HepG2 (cell line): ENCODE measurements around the gene RNPEPL1. TPM values are rescaled to one million over a fixed set of nuclear protein-coding genes. Genes with fewer than 3 reads are reported as not detected.

ENCODE experiments used
- BRD4 ChIP-seq: sonication (generic); formaldehyde crosslinking; IDR thresholded peaks from 2 replicates; pipeline ENCODE4 v1.4.0; 2020; ENCODE audit warnings: missing genetic modification reagents
- CREM ChIP-seq, 2 experiments: sonication (generic) in 1 of 2; formaldehyde crosslinking in 1 of 2; IDR thresholded peaks; 2 replicates each; pipeline versions ENCODE4 v1.4.0 to v1.6.1; 2016 to 2020; ENCODE audit warnings: antibody characterized with exemption in 1 of 2, mild to moderate bottlenecking in 1 of 2, missing genetic modification reagents in 1 of 2
- ERF ChIP-seq: IDR thresholded peaks from 2 replicates; pipeline ENCODE4 v1.6.1; 2018; ENCODE audit warnings: missing biosample characterization, missing genetic modification reagents
- KLF16 ChIP-seq, 2 experiments: sonication (generic) in 1 of 2; formaldehyde crosslinking in 1 of 2; IDR thresholded peaks; 2 replicates each; pipeline versions ENCODE4 v1.6.1 to v1.8.0; 2016 to 2023; ENCODE audit warnings: missing genetic modification reagents in 2 of 2, missing compliant biosample characterization in 1 of 2
- MYC ChIP-seq: sonication (generic); formaldehyde crosslinking; IDR thresholded peaks from 2 replicates; pipeline ENCODE4 v1.9.0; 2021; ENCODE audit warnings: missing genetic modification reagents, borderline replicate concordance
- NFKB2 ChIP-seq: sonication (generic); formaldehyde crosslinking; IDR thresholded peaks from 2 replicates; pipeline ENCODE4 v1.4.0; 2020; ENCODE audit warnings: missing genetic modification reagents, borderline replicate concordance
- RAD51 ChIP-seq: fragments of 450-650 bp; IDR thresholded peaks from 2 replicates; pipeline ENCODE4 v1.6.1; 2016; ENCODE audit warnings: borderline replicate concordance
- SRY ChIP-seq: sonication (generic); formaldehyde crosslinking; IDR thresholded peaks from 2 replicates; pipeline ENCODE4 v1.8.0; 2022; ENCODE audit warnings: mild to moderate bottlenecking, missing genetic modification reagents
- STAT5B ChIP-seq: sonication (generic); formaldehyde crosslinking; IDR thresholded peaks from 2 replicates; pipeline ENCODE4 v1.4.0; 2020; ENCODE audit warnings: missing genetic modification reagents
- TCF12 ChIP-seq, 2 experiments: fragments of 450-650 bp in 1 of 2; sonication (generic) in 1 of 2; formaldehyde crosslinking in 1 of 2; IDR thresholded peaks; 2 replicates each; pipeline versions ENCODE4 v1.6.1 to v1.8.0; 2017 to 2022; ENCODE audit warnings: antibody characterized with exemption in 1 of 2, mild to moderate bottlenecking in 1 of 2, missing genetic modification reagents in 1 of 2, moderate library complexity in 1 of 2
- ZNF101 ChIP-seq: sonication (generic); formaldehyde crosslinking; IDR thresholded peaks from 2 replicates; pipeline ENCODE4 v1.4.0; 2020; ENCODE audit warnings: mild to moderate bottlenecking, low read depth, missing genetic modification reagents, borderline replicate concordance
- ZNF143 ChIP-seq: sonication (generic); formaldehyde crosslinking; IDR thresholded peaks from 2 replicates; pipeline ENCODE4 v1.4.0; 2020; ENCODE audit warnings: missing genetic modification reagents
- ZNF205 ChIP-seq: IDR thresholded peaks from 2 replicates; pipeline ENCODE4 v1.6.1; 2018; ENCODE audit warnings: missing biosample characterization, missing genetic modification reagents
- ZNF253 ChIP-seq: sonication (generic); formaldehyde crosslinking; IDR thresholded peaks from 2 replicates; pipeline ENCODE4 v1.8.0; 2022; ENCODE audit warnings: mild to moderate bottlenecking, missing genetic modification reagents, borderline replicate concordance
- ZNF274 ChIP-seq: sonication (generic); formaldehyde crosslinking; IDR thresholded peaks from 2 replicates; pipeline ENCODE4 v1.5.1; 2020; ENCODE audit warnings: mild to moderate bottlenecking, missing genetic modification reagents
- ZNF33B ChIP-seq: sonication (generic); formaldehyde crosslinking; IDR thresholded peaks from 2 replicates; pipeline ENCODE4 v1.5.1; 2020; ENCODE audit warnings: mild to moderate bottlenecking, missing genetic modification reagents
- ZNF777 ChIP-seq: sonication (generic); formaldehyde crosslinking; IDR thresholded peaks from 2 replicates; pipeline ENCODE4 v1.4.0; 2020; ENCODE audit warnings: missing genetic modification reagents
- ZNF878 ChIP-seq: sonication (generic); formaldehyde crosslinking; IDR thresholded peaks from 2 replicates; pipeline ENCODE4 v1.8.1; 2023; ENCODE audit warnings: mild to moderate bottlenecking, missing genetic modification reagents, moderate library complexity
- polyA plus RNA-seq, 8 experiments: library from polyadenylated mRNA; depleted of rRNA in 3 of 8; stranded (reverse) in 7 of 8; unstranded in 1 of 8; fragments of >200 nt; fragmentation: Illumina TruSeq in 4 of 8; extraction: Trizol in 4 of 8; gene quantifications; 2 replicates each; pipeline versions ENCODE4 v1.2.1 to v1.2.3, GENCODE V29; 2011 to 2016; ENCODE audit warnings: low read depth in 4 of 8, missing spikeins in 1 of 8, mixed read lengths in 1 of 8; ENCODE audit not compliant: insufficient read depth in 1 of 8
- total RNA-seq, 5 experiments: library from RNA; depleted of rRNA; stranded (reverse); fragments of >200 nt; fragmentation: Illumina TruSeq; extraction: Trizol; gene quantifications; 2 replicates each; pipeline ENCODE4 v1.2.3, GENCODE V29; 2016; ENCODE audit warnings: low read depth in 1 of 5
- TF ChIP-seq, protein P1 (sequence below): sonication (generic); formaldehyde crosslinking; IDR thresholded peaks from 2 replicates; pipeline ENCODE4 v1.8.1; 2023; ENCODE audit warnings: missing genetic modification reagents, inconsistent platforms, borderline replicate concordance
- TF ChIP-seq, protein P2 (sequence below): conservative IDR thresholded peaks from 2 replicates; pipeline ENCODE4 v1.6.1; 2018; ENCODE audit warnings: missing genetic modification reagents
- TF ChIP-seq, protein P3 (sequence below): sonication (generic); formaldehyde crosslinking; IDR thresholded peaks from 2 replicates; pipeline ENCODE4 v1.5.1; 2020; ENCODE audit warnings: missing genetic modification reagents, mild to moderate bottlenecking, borderline replicate concordance
- TF ChIP-seq, protein P4 (sequence below): IDR thresholded peaks from 2 replicates; pipeline ENCODE4 v1.6.1; 2018; ENCODE audit warnings: missing genetic modification reagents, mild to moderate bottlenecking, missing compliant biosample characterization

The RNPEPL1 gene
- total and polyA plus RNA-seq, 2 of the 13 experiments (the other 11 are each of a cell fraction or from before 2014, with no cell fraction given) = 13.0 to 18.0 TPM

DNA sequence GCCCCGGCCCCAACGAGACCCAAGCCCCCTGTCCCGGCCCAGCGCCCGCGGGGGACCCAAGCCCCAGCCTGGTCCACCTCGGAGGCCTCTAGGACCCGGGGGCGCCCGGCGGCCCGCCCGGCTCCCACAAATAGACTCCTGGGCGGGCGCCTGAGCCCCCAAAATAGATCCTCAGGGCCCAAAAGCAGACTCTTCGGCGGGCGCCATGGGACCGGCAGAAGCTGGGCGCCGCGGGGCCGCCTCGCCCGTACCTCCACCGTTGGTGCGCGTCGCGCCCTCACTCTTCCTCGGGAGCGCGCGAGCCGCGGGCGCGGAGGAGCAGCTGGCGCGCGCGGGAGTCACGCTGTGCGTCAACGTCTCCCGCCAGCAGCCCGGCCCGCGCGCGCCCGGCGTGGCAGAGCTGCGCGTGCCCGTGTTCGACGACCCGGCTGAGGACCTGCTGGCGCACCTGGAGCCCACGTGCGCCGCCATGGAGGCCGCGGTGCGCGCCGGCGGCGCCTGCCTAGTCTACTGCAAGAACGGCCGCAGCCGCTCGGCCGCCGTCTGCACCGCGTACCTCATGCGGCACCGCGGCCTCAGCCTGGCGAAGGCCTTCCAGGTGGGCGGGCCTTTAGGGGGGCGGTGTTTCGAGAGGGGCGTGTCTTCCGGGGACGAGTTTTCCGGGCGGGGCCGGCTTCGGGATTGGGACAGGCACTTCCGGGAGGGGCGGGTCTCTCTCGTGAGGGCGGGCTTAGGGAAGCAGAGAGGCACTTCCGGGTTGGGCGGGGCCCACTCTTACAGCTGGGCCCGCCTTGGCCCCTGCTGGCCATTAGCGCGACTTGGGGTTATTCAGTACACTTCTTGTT lies 7.6 kb upstream of the RNPEPL1 start (continued):
- TF ChIP-seq, protein P1, sequence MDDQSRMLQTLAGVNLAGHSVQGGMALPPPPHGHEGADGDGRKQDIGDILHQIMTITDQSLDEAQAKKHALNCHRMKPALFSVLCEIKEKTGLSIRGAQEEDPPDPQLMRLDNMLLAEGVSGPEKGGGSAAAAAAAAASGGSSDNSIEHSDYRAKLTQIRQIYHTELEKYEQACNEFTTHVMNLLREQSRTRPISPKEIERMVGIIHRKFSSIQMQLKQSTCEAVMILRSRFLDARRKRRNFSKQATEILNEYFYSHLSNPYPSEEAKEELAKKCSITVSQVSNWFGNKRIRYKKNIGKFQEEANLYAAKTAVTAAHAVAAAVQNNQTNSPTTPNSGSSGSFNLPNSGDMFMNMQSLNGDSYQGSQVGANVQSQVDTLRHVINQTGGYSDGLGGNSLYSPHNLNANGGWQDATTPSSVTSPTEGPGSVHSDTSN (CRISPR knock-in tag) = peak; percentile 62; the same call in 1 of the 2 replicates
- TF ChIP-seq SRY (CRISPR knock-in tag) (peak; percentile 98; the same call in 1 of the 2 replicates), MYC (CRISPR knock-in tag) (peak; percentile 96), ZNF274 (CRISPR knock-in tag) (peak; percentile 94), ZNF253 (CRISPR knock-in tag) (no peak), ZNF101 (CRISPR knock-in tag) (no peak), KLF16 (CRISPR knock-in tag; IDR thresholded peaks at IDR 0.05) (peak in 1 of 2 experiments; percentile 58; a peak in 2 of 4 replicates), RAD51 (no peak), ZNF878 (peak; percentile 87; the same call in 1 of the 2 replicates), ZNF33B (CRISPR knock-in tag) (peak; percentile 94; the same call in 1 of the 2 replicates), NFKB2 (CRISPR knock-in tag) (peak; percentile 72; the same call in 1 of the 2 replicates), TCF12 (IDR thresholded peaks at IDR 0.05) (no peak), TCF12 (CRISPR knock-in tag; IDR thresholded peaks at IDR 0.05) (peak; percentile 25; the same call in 1 of the 2 replicates), BRD4 (CRISPR knock-in tag) (peak; percentile 44), CREM (IDR thresholded peaks at IDR 0.05) (peak; percentile 56), CREM (CRISPR knock-in tag; IDR thresholded peaks at IDR 0.05) (no peak), STAT5B (CRISPR knock-in tag) (0 out of 2 replicates have a peak, but pooled peaks have one; percentile 46), ERF (CRISPR knock-in tag) (peak; percentile 90), ZNF143 (CRISPR knock-in tag) (peak; percentile 12; the same call in 1 of the 2 replicates), ZNF777 (CRISPR knock-in tag) (peak; percentile 99), ZNF205 (CRISPR knock-in tag) (no peak)
- TF ChIP-seq, protein P2, sequence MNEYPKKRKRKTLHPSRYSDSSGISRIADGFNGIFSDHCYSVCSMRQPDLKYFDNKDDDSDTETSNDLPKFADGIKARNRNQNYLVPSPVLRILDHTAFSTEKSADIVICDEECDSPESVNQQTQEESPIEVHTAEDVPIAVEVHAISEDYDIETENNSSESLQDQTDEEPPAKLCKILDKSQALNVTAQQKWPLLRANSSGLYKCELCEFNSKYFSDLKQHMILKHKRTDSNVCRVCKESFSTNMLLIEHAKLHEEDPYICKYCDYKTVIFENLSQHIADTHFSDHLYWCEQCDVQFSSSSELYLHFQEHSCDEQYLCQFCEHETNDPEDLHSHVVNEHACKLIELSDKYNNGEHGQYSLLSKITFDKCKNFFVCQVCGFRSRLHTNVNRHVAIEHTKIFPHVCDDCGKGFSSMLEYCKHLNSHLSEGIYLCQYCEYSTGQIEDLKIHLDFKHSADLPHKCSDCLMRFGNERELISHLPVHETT = peak; percentile 76
- TF ChIP-seq, protein P3, sequence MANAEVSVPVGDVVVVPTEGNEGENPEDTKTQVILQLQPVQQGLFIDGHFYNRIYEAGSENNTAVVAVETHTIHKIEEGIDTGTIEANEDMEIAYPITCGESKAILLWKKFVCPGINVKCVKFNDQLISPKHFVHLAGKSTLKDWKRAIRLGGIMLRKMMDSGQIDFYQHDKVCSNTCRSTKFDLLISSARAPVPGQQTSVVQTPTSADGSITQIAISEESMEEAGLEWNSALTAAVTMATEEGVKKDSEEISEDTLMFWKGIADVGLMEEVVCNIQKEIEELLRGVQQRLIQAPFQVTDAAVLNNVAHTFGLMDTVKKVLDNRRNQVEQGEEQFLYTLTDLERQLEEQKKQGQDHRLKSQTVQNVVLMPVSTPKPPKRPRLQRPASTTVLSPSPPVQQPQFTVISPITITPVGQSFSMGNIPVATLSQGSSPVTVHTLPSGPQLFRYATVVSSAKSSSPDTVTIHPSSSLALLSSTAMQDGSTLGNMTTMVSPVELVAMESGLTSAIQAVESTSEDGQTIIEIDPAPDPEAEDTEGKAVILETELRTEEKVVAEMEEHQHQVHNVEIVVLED (CRISPR knock-in tag) = peak; percentile 76
- TF ChIP-seq, protein P4, sequence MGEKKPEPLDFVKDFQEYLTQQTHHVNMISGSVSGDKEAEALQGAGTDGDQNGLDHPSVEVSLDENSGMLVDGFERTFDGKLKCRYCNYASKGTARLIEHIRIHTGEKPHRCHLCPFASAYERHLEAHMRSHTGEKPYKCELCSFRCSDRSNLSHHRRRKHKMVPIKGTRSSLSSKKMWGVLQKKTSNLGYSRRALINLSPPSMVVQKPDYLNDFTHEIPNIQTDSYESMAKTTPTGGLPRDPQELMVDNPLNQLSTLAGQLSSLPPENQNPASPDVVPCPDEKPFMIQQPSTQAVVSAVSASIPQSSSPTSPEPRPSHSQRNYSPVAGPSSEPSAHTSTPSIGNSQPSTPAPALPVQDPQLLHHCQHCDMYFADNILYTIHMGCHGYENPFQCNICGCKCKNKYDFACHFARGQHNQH (CRISPR knock-in tag) = peak; percentile 78
